Thyroid gland (tissue), 4 donors: ENCODE data around the gene ALG13.

ENCODE experiments used
- CTCF ChIP-seq, 6 experiments: fragments of 200-600 bp in 3 of 6; fragments of 450-650 bp in 3 of 6; sonication (generic) in 3 of 6; IDR thresholded peaks; one replicate each; pipeline ENCODE4 v1.5.1; 2016 to 2019; ENCODE audit warnings: antibody characterized with exemption in 6 of 6, mild to moderate bottlenecking in 2 of 6, inconsistent platforms in 1 of 6, moderate library complexity in 1 of 6
- POLR2A ChIP-seq, 2 donors: fragments of 450-650 bp; IDR thresholded peaks; one replicate each; pipeline ENCODE4 v1.6.1; 2017; ENCODE audit warnings: antibody characterized with exemption in 2 of 2, mild to moderate bottlenecking in 2 of 2, moderate library complexity in 1 of 2

- TF ChIP-seq CTCF (IDR thresholded peaks at IDR 0.05) (no peak), POLR2A (IDR thresholded peaks at IDR 0.05) (no peak)
Measured at GRCh38 chrX:111641969-111642368, 39.0 kb upstream of the ALG13 start.
